Erythroblast (primary cell): ENCODE results near the gene MMP27.

Source experiments
- GATA1 ChIP-seq: IDR thresholded peaks from 2 replicates; pipeline ENCODE4 v1.6.1; 2011; ENCODE audit warnings: low read depth, mild to moderate bottlenecking, control low read depth, low read length, moderate library complexity
- POLR2A ChIP-seq: IDR thresholded peaks from 2 replicates; pipeline ENCODE4 v1.6.1; 2011; ENCODE audit warnings: mild to moderate bottlenecking, low read length

- TF ChIP-seq POLR2A (no peak), GATA1 (no peak)
Observed at GRCh38 chr11:102734650-102735049, 29.1 kb upstream of the MMP27 start.
